ENCODE measurements around the gene SLIT1. TPM values are rescaled to one million over a fixed set of nuclear protein-coding genes. Genes with fewer than 3 reads are reported as not detected.

Gene SLIT1
- total RNA-seq, 4 donors from 2014 or later, result 0.35 to 0.49 TPM; not detected in 2

- TF ChIP-seq POLR2A (IDR thresholded peaks at IDR 0.05) (no peak), CTCF (IDR thresholded peaks at IDR 0.05) (no peak)
- H3K4me1 ChIP-seq, result no peaks in the 10 kb centered on the region
- no peak overlapping the region for H3K27ac ChIP-seq
- no peak overlapping the region for H3K4me3 ChIP-seq
- no peak for DNase-seq
- no peaks in the 10 kb centered on the region for H3K36me3 ChIP-seq
- H3K9me3 ChIP-seq, result no peaks in the 10 kb centered on the region
- intact Hi-C loops (cut with DNase I; ENCODE audit: low total_unique reads), result no loop called here
- H3K27me3 ChIP-seq, result no peaks in the 10 kb centered on the region
These were observed 12.7 kb downstream of the SLIT1 start for GRCh38 chr10:97173036-97173435.

- Histone ChIP-seq H3K4me1 (no peaks in the 10 kb centered on the region), H3K9me3 (no peaks in the 10 kb centered on the region), H3K27ac (no peak overlapping the region), H3K4me3 (no peak overlapping the region), H3K27me3 (no peaks in the 10 kb centered on the region), H3K36me3 (no peaks in the 10 kb centered on the region)
- no peak for TF ChIP-seq POLR2A (IDR thresholded peaks at IDR 0.05)
- TF ChIP-seq CTCF (IDR thresholded peaks at IDR 0.05), result no peak
- no peak for DNase-seq
- intact Hi-C loops (cut with DNase I; ENCODE audit: low total_unique reads), result no loop called here
These were observed 14.8 kb downstream of the SLIT1 start for GRCh38 chr10:97171001-97171400.

- no peak overlapping the region for H3K4me3 ChIP-seq
- no peak for DNase-seq
- TF ChIP-seq POLR2A (IDR thresholded peaks at IDR 0.05), result no peak
- H3K9me3 ChIP-seq, result no peaks in the 10 kb centered on the region
- no peaks in the 10 kb centered on the region for H3K36me3 ChIP-seq
- no peak overlapping the region for H3K27ac ChIP-seq
- no peaks in the 10 kb centered on the region for H3K27me3 ChIP-seq
- H3K4me1 ChIP-seq, result no peaks in the 10 kb centered on the region
- intact Hi-C loops (cut with DNase I; ENCODE audit: low total_unique reads), result no loop called here
These were observed 15.7 kb downstream of the SLIT1 start for GRCh38 chr10:97169911-97170693.

- no peak overlapping the region for H3K4me3 ChIP-seq
- intact Hi-C loops (cut with DNase I; ENCODE audit: low total_unique reads), result no loop called here
- DNase-seq, result no peak
- no peaks in the 10 kb centered on the region for H3K9me3 ChIP-seq
- TF ChIP-seq CTCF (IDR thresholded peaks at IDR 0.05) (no peak), POLR2A (IDR thresholded peaks at IDR 0.05) (no peak)
- no peaks in the 10 kb centered on the region for H3K27me3 ChIP-seq
- H3K4me1 ChIP-seq, result no peaks in the 10 kb centered on the region
- no peaks in the 10 kb centered on the region for H3K36me3 ChIP-seq
- no peak overlapping the region for H3K27ac ChIP-seq
These were observed 16.7 kb downstream of the SLIT1 start for GRCh38 chr10:97169063-97169462.

- H3K27me3 ChIP-seq, result no peaks in the 10 kb centered on the region
- no peaks in the 10 kb centered on the region for H3K9me3 ChIP-seq
- no peaks in the 10 kb centered on the region for H3K4me1 ChIP-seq
- no peaks in the 10 kb centered on the region for H3K36me3 ChIP-seq
- H3K4me3 ChIP-seq, result no peak overlapping the region
- no peak for DNase-seq
- no peak overlapping the region for H3K27ac ChIP-seq
- intact Hi-C loops (cut with DNase I; ENCODE audit: low total_unique reads), result no loop called here
- no peak for TF ChIP-seq CTCF (IDR thresholded peaks at IDR 0.05)
- TF ChIP-seq POLR2A (IDR thresholded peaks at IDR 0.05), result no peak
These were observed 17.1 kb downstream of the SLIT1 start for GRCh38 chr10:97168645-97169044.

All from uterus (tissue), 4 donors.